ENCODE results near the gene CNTNAP2.

The CNTNAP2 gene

DNA sequence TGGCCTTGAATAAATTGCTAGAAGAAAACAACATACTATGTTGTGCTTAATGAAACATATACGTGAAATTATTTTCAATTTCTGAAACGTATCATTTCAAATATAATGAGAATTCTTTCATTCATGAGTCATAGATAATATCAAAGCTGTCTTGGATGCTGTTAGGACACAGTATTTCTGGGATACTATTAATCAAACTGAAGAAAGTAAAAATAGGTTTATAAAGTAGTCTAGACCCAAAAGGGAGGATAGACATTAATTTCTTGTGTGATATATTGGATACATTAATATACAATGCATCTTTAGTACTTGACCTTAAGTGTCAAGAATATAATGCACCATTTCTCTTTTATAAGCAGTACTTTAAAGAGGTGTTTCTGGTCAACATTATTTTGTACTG is 89.7 kb downstream of the CNTNAP2 start:
- Histone ChIP-seq H3K9me3 (no peaks in the 10 kb centered on the region), H3K4me1 (no peaks in the 10 kb centered on the region), H3K4me3 (ENCODE audit: low read depth, low read length) (no peak overlapping the region), H3K27me3 (no peaks in the 10 kb centered on the region), H3K36me3 (no peaks in the 10 kb centered on the region)
- DNase-seq: no peak
- no peak for TF ChIP-seq CTCF (IDR thresholded peaks at IDR 0.05; ENCODE audit: low read depth, low read length)

GRCh38 chr7:146208492-146208891 is 91.9 kb downstream of the CNTNAP2 start:
- Histone ChIP-seq H3K4me1 (no peaks in the 10 kb centered on the region), H3K27me3 (no peaks in the 10 kb centered on the region), H3K9me3 (no peaks in the 10 kb centered on the region), H3K36me3 (no peaks in the 10 kb centered on the region), H3K4me3 (ENCODE audit: low read depth, low read length) (no peak overlapping the region)
- no peak for TF ChIP-seq CTCF (IDR thresholded peaks at IDR 0.05; ENCODE audit: low read depth, low read length)
- DNase-seq: no peak

DNA sequence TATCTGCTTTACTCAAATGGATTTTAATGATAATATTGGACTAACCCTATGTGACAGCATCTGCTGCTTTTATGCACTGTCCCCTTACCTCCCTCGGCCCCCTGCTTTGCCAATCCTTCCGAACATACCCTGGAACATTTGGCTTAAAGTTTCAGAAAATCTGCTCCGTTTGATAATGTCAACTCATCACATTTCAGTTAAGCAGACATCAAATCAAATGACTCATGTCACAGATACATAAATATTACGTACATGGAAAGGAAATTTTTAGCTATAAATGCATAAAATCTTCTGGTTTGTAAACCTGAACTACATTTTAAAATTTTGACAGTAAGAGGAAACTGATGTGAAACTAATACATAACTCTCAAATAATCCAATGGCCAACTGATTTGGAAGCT is 98.2 kb downstream of the CNTNAP2 start:
- no peak for TF ChIP-seq CTCF (IDR thresholded peaks at IDR 0.05; ENCODE audit: low read depth, low read length)
- Histone ChIP-seq H3K4me3 (ENCODE audit: low read depth, low read length) (no peak overlapping the region), H3K36me3 (no peaks in the 10 kb centered on the region), H3K4me1 (no peaks in the 10 kb centered on the region), H3K27me3 (no peaks in the 10 kb centered on the region), H3K9me3 (no peaks in the 10 kb centered on the region)
- no peak for DNase-seq

GRCh38 chr7:146216396-146217041 is 99.9 kb downstream of the CNTNAP2 start:
- TF ChIP-seq CTCF (IDR thresholded peaks at IDR 0.05; ENCODE audit: low read depth, low read length): no peak
- no peak overlapping the region for H3K4me3 ChIP-seq (ENCODE audit: low read depth, low read length)
- H3K36me3 ChIP-seq: no peaks in the 10 kb centered on the region
- DNase-seq: no peak
- H3K27me3 ChIP-seq: no peaks in the 10 kb centered on the region
- H3K4me1 ChIP-seq: no peaks in the 10 kb centered on the region
- no peaks in the 10 kb centered on the region for H3K9me3 ChIP-seq

- Histone ChIP-seq H3K4me1 (no peaks in the 10 kb centered on the region), H3K36me3 (no peaks in the 10 kb centered on the region), H3K27me3 (no peaks in the 10 kb centered on the region), H3K4me3 (ENCODE audit: low read depth, low read length) (no peak overlapping the region), H3K9me3 (no peaks in the 10 kb centered on the region)
- no peak for TF ChIP-seq CTCF (IDR thresholded peaks at IDR 0.05; ENCODE audit: low read depth, low read length)
- no peak for DNase-seq
These were observed 107.2 kb downstream of the CNTNAP2 start for GRCh38 chr7:146223851-146224250.

DNA sequence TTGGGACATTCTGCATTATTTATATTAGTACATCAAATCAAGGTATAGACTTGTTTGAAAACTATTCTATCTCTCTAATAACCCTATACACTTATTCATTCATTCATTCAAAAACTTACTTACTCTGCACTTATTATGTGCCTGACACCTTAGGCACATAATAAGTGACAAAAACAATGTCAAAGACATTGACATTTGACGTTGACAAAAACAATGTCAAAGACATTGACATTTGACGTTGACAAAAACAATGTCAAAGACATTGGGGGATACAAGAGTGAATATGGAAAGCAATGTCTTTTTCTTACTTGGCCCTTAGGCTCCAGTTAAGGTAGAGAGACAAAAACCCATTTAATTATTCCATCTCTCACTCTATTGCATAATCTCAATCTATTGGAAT is 116.0 kb downstream of the CNTNAP2 start:
- no peak for DNase-seq
- Histone ChIP-seq H3K4me3 (ENCODE audit: low read depth, low read length) (no peak overlapping the region), H3K9me3 (no peaks in the 10 kb centered on the region), H3K36me3 (no peaks in the 10 kb centered on the region), H3K4me1 (no peaks in the 10 kb centered on the region), H3K27me3 (no peaks in the 10 kb centered on the region)
- TF ChIP-seq CTCF (IDR thresholded peaks at IDR 0.05; ENCODE audit: low read depth, low read length): no peak
